SU-DHL-6 (cell line): ENCODE results near the gene LINGO1.

Experiments
- H2AFZ ChIP-seq: fragments of 200-600 bp; sonication (generic); 2 replicates; pipeline ENCODE4 v1.6.1; 2014; ENCODE audit warnings: low read depth, mild to moderate bottlenecking, moderate library complexity, mixed read lengths, antibody characterized with exemption, low read length; ENCODE audit not compliant: severe bottlenecking
- H3F3A ChIP-seq: fragments of 200-600 bp; shearing (Covaris generic); 2 replicates; pipeline ENCODE4 v1.6.0; 2016; ENCODE audit warnings: antibody characterized with exemption, mild to moderate bottlenecking; ENCODE audit not compliant: insufficient read depth
- H3K27ac ChIP-seq: fragments of 200-600 bp; sonication (generic); 2 replicates; pipeline ENCODE4 v1.5.1; 2016; ENCODE audit warnings: low read depth, mild to moderate bottlenecking, low read length, moderate library complexity, mixed read lengths
- H3K27me3 ChIP-seq: fragments of 200-600 bp; sonication (generic), shearing (Covaris generic); 2 replicates; pipeline ENCODE4 v1.6.0; 2014; ENCODE audit warnings: mild to moderate bottlenecking, low read length
- H3K36me3 ChIP-seq: fragments of 200-600 bp; sonication (generic); 2 replicates; pipeline ENCODE4 v1.6.1; 2014; ENCODE audit warnings: mild to moderate bottlenecking, low read length, mixed read lengths
- H3K4me2 ChIP-seq: fragments of 300-600, 200-600 bp; shearing (Covaris generic), sonication (generic); 2 replicates; pipeline ENCODE4 v1.6.0; 2014; ENCODE audit warnings: low read length, low read depth, mild to moderate bottlenecking; ENCODE audit not compliant: poor library complexity, severe bottlenecking
- H3K4me3 ChIP-seq: fragments of 200-600 bp; sonication (generic); 2 replicates; pipeline ENCODE4 v1.5.1; 2014; ENCODE audit warnings: antibody characterized with exemption, low read length, mild to moderate bottlenecking, mixed read lengths; ENCODE audit not compliant: insufficient read depth, poor library complexity, severe bottlenecking
- H3K79me2 ChIP-seq: fragments of 200-600 bp; sonication (generic); 2 replicates; pipeline ENCODE4 v1.6.1; 2014; ENCODE audit warnings: mild to moderate bottlenecking, low read length, moderate library complexity; ENCODE audit not compliant: insufficient read depth
- H3K9ac ChIP-seq: fragments of 200-600 bp; sonication (generic); 2 replicates; pipeline ENCODE4 v1.7.0; 2014; ENCODE audit warnings: mild to moderate bottlenecking, low read length
- H3K9me2 ChIP-seq: fragments of 200-600 bp; sonication (generic); replicated peaks from 2 replicates; pipeline ENCODE4 v1.6.1; 2014; ENCODE audit warnings: low read length; ENCODE audit not compliant: insufficient read depth
- H3K9me3 ChIP-seq: fragments of 200-600 bp; sonication (generic); 2 replicates; pipeline ENCODE4 v1.6.1; 2014; ENCODE audit warnings: low read length, mixed read lengths; ENCODE audit not compliant: insufficient read depth
- H4K20me1 ChIP-seq: fragments of 200-600 bp; sonication (generic); 2 replicates; pipeline ENCODE4 v1.6.1; 2014; ENCODE audit warnings: low read depth, mild to moderate bottlenecking, antibody characterized with exemption, low read length, moderate library complexity, mixed read lengths
- CTCF ChIP-seq: fragments of 200-600 bp; sonication (generic); IDR thresholded peaks from one replicate; pipeline ENCODE4 v1.5.1; 2017; ENCODE audit warnings: antibody characterized with exemption, mild to moderate bottlenecking, low read length, moderate library complexity; ENCODE audit not compliant: insufficient read depth, poor library complexity, severe bottlenecking
- EZH2phosphoT487 ChIP-seq: fragments of 200-600 bp; sonication (generic), shearing (Covaris generic); conservative IDR thresholded peaks from 2 replicates; pipeline ENCODE4 v1.6.1; 2018; ENCODE audit warnings: mild to moderate bottlenecking, antibody characterized with exemption, low read length, moderate library complexity, mixed read lengths

The LINGO1 gene

GRCh38 chr15:77607111-77607893 is 25.4 kb downstream of the LINGO1 start:
- no peaks in the 10 kb centered on the region for H3K27me3 ChIP-seq
- no peak overlapping the region for H2AFZ ChIP-seq
- H3F3A ChIP-seq, result no peaks in the 10 kb centered on the region
- no peaks in the 10 kb centered on the region for H3K9me3 ChIP-seq
- H3K9me2 ChIP-seq, result no peaks in the 10 kb centered on the region
- no peak overlapping the region for H3K27ac ChIP-seq
- no peaks in the 10 kb centered on the region for H3K79me2 ChIP-seq
- H4K20me1 ChIP-seq, result no peaks in the 10 kb centered on the region
- TF ChIP-seq EZH2phosphoT487 (no peak), CTCF (no peak)
- H3K4me2 ChIP-seq, result no peak overlapping the region
- no peaks in the 10 kb centered on the region for H3K36me3 ChIP-seq
- no peak overlapping the region for H3K4me3 ChIP-seq
- H3K9ac ChIP-seq, result no peak overlapping the region

DNA sequence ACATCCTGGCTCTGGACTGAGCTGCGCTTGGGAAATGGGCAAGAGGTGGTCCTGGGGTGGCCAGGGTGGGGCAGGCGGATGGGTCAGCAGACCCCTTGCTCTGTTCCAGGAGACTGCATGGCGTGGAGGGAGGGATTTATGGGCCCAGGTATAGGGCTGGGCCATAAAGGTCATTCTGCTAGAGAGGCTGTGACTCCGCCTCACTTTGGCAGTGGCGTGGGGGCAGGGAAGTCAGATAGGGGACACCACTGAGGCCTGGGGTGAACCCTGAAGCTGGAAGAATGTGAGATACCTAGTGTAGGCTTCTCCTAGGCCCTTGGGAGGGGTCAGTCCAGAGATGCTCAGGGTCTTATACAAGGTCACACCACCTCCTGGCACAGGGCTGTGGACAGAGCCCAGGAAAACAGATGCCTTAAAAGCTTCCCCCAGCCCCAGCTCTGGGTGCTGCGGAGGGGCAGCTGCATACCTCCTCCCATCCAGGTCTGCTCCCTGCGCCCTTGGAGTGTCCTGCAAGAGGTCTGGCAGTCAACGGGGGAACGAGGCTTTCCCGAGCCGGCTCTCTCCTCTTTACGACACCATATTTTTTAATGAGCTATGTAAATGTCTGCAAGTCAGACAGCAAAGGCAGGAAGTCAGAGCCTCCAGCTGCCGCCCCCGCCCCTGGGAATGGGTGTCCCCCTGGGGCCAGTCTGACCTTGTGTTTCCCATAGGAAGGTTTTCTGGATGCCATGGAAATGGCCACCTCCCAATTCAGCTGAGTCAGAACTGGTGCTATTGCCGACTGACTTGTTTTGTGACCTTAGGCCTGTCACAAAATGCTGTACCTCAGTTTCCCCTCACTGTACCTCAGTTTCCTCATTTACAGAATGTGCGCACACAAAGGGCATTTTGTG is 26.3 kb downstream of the LINGO1 start:
- H3K79me2 ChIP-seq, result no peaks in the 10 kb centered on the region
- H3K4me2 ChIP-seq, result no peak overlapping the region
- H3K9me2 ChIP-seq, result no peaks in the 10 kb centered on the region
- H3K4me3 ChIP-seq, result no peak overlapping the region
- no peaks in the 10 kb centered on the region for H4K20me1 ChIP-seq
- no peak for TF ChIP-seq EZH2phosphoT487
- no peak for TF ChIP-seq CTCF
- H3K9ac ChIP-seq, result no peak overlapping the region
- H3K36me3 ChIP-seq, result no peaks in the 10 kb centered on the region
- H3K9me3 ChIP-seq, result no peaks in the 10 kb centered on the region
- no peaks in the 10 kb centered on the region for H3F3A ChIP-seq
- H3K27me3 ChIP-seq, result no peaks in the 10 kb centered on the region
- H2AFZ ChIP-seq, result no peak overlapping the region
- no peak overlapping the region for H3K27ac ChIP-seq

- no peak overlapping the region for H3K4me2 ChIP-seq
- no peaks in the 10 kb centered on the region for H3K9me2 ChIP-seq
- TF ChIP-seq EZH2phosphoT487 (no peak), CTCF (no peak)
- H2AFZ ChIP-seq, result no peak overlapping the region
- no peak overlapping the region for H3K27ac ChIP-seq
- H4K20me1 ChIP-seq, result no peaks in the 10 kb centered on the region
- no peaks in the 10 kb centered on the region for H3K36me3 ChIP-seq
- H3K9me3 ChIP-seq, result no peaks in the 10 kb centered on the region
- no peak overlapping the region for H3K9ac ChIP-seq
- H3F3A ChIP-seq, result no peaks in the 10 kb centered on the region
- H3K27me3 ChIP-seq, result no peaks in the 10 kb centered on the region
- H3K79me2 ChIP-seq, result no peaks in the 10 kb centered on the region
- no peak overlapping the region for H3K4me3 ChIP-seq
Observed at GRCh38 chr15:77605547-77605946, 27.2 kb downstream of the LINGO1 start.
